HG03196 (cell line): Measurements from ENCODE around the gene MED12L.
A peak's percentile ranks its signal among the peaks of the same experiment; 100 is the strongest.

Experiments
- ATAC-seq: cut with Tn5 transposase; IDR thresholded peaks from one replicate; pipeline ENCODE4 v1.9.1; 2021; ENCODE audit not compliant: unreplicated experiment

MED12L gene

GRCh38 chr3:151436675-151437446 lies 351.4 kb downstream of the MED12L start:
- ATAC-seq, result no peak

DNA sequence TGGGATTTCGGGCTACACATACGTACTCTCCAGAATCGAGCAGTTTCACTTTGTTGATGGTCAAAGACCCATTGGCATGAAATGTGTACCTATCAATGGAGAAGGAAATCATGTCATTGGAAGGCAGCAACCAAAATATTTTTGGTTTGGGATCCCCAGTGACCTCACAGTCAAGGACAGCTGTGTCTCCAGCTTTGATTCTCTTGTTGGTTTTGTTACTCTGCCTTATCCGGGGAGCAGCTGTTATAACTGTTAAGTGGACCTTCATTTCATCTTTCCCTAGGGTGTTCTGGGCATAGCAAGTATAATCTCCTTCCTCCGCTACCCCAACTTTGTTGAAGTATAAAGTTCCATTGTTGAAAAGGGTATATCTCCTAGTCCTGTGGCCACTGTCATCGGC lies 352.4 kb downstream of the MED12L start:
- no peak for ATAC-seq

DNA sequence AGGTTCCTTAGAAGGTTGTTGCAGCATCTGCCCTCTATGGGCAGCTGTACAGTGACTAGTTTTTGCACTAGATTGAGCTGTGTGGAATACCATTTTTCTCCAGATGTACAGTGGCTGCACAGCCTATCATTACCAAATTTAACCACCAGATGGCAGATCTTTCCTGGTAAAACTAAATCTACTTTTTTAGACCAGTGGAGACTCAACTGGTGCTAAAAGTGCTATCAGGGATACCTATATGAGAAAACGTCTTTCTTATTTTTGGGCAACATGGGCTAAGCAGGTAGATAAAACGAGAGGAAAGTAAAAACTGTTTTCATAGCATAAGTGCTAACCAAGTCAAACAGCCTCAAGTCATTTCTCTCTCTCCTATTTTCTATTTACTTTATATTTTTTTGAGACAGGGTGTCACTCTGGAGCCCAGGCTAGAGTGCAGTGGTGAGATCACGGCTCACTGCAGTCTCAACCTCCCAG lies 354.2 kb downstream of the MED12L start:
- ATAC-seq, result peak; percentile 74

GRCh38 chr3:151440940-151441339 lies 355.5 kb downstream of the MED12L start:
- ATAC-seq, result no peak

DNA sequence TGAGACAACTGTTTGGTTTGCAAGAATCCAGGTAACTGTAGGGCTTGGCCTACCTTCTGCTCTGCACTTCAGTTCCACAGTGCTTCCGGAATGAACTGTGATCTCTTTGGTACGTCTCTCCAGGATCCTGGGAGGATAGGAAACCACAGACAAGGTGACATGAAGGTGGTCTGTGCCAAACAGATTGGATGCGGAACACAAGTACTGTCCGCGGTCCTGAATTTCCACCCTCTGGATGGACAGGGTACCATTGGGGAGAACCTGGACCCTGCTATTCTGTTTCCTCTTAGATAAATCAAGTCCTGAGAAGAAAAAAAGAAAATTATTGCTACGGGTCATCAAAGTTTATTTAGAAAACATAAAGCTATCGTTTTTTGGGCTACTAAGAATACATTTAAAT lies 358.1 kb downstream of the MED12L start:
- no peak for ATAC-seq

- no peak for ATAC-seq
Observed at GRCh38 chr3:151445273-151446001, 360.0 kb downstream of the MED12L start.

GRCh38 chr3:151446002-151446340 lies 360.5 kb downstream of the MED12L start:
- ATAC-seq, result no peak

DNA sequence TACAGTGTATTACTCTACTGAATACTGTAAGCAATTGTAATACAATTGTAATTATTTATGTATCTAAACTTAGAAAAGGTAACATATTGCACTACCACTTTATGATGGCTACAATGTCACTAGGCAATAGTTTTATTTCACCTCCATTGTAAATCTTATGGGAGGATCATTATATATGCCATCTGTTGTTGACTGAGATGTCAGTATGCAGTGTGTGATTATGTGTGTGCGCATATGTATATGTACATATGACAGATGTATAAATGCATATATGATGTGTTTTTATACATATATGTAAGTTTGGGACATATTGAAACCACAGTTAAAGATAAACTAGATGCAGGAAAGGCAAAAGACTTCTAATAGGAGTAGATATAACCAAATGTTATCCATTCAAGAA lies 366.9 kb downstream of the MED12L start:
- ATAC-seq, result no peak

DNA sequence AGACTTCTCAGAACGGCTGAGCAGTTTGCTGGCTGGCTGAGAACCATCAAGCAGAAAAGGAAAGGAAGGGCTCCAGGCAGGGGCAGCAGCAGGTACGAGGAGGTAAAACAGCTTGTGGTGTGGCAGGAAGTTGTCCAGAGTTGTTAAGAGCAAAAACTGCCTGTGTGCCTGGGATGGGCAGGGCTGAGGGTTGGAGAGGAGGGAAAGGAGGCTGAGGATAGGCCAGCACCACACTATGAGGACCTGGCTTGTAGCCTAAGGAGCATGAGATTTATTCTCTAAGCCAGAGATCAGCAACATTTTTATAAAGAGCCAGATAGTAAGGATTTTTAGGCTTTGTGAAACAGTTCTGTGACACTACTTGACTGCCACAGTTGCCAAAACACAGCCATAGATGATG lies 367.4 kb downstream of the MED12L start:
- ATAC-seq, result no peak

- ATAC-seq, result no peak
Observed at GRCh38 chr3:151456065-151456464, 370.6 kb downstream of the MED12L start.

- ATAC-seq, result no peak
Observed at GRCh38 chr3:151459358-151459757, 373.9 kb downstream of the MED12L start.

DNA sequence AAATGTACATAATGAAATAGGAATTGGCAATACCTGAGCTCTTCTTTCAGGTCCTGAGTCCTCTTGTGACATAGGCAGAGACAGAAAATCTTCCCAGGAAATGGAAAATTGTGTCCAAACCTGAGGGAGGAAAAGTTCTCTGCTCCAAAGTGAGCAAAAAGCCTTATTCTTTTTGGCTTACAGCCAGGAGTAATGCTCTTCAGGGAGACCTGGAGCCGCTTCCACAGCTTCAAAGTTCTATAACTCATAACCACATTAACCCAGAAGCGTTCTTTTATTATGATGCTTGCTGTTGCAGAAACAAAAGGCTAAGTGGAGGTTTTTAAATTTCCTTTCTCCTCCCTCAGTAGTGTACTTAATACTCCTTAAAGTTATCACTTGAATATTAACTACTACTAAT lies 374.8 kb downstream of the MED12L start:
- ATAC-seq, result no peak

GRCh38 chr3:151460774-151461450 lies 375.4 kb downstream of the MED12L start, which contains the start of gene IGSF10:
Gene IGSF10 (minus strand): TSS chr3:151461061. CDS start chr3:151458709, 2,352 bp downstream.
- ATAC-seq, result no peak

DNA sequence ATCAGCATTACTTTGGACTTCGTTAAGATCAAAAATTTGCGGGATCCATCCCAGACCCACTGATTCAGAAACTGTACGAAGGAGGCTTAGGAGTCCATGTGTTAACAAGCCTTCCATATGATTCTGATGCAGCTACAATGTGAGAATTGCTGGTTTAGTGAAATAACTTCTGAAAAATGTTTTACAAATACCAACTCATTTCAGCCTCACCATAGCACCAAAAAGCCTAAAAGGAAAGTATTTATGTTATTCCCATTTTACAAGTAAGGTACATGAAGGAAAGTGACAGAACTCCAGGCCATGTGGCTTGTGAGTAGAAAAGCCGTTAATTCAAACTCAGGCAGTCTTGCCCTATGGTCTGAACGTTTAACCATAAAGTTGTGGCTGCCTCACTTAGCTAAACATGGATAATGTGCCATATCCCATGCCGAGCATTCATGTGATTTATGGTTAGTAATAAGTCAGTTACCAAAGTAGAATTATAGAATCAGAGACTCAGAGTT lies 376.9 kb downstream of the MED12L start:
- no peak for ATAC-seq

DNA sequence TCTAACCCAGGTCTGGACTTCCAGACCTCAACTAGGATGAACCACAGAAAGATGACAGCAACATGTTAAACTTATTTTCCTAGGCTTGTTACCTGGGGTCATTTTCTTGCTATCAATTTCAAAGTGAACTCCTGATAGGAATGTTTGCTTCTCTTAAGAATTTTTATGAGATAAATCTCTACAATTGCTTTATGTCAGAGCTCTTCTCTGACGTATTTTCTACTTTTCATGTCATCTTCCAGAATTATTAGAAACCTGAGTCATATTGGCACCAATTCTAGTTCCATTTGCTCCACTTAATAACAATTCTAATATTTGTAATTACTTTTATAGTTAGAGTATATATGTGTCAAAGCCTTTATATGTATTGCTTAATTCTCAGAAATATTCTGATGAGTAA lies 377.5 kb downstream of the MED12L start:
- ATAC-seq, result no peak

DNA sequence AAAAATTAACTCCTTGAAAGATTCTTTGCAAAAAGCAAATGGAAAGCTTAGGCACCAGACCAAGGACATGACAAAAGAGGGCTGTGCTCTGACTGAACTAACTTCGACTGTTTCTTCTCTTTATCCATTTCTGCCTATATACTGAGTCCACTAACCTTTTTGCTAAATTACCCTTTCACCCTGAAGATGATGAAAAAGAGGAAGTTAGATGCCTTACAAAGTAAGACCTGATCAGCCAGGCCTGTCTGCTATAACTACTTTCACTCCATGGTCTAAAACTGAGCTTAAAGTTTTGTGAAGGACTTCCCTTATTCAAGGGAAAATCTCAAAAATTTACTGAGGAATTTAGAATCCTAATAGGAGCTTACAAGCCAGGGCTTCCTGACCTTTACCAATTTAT lies 381.6 kb downstream of the MED12L start:
- no peak for ATAC-seq

DNA sequence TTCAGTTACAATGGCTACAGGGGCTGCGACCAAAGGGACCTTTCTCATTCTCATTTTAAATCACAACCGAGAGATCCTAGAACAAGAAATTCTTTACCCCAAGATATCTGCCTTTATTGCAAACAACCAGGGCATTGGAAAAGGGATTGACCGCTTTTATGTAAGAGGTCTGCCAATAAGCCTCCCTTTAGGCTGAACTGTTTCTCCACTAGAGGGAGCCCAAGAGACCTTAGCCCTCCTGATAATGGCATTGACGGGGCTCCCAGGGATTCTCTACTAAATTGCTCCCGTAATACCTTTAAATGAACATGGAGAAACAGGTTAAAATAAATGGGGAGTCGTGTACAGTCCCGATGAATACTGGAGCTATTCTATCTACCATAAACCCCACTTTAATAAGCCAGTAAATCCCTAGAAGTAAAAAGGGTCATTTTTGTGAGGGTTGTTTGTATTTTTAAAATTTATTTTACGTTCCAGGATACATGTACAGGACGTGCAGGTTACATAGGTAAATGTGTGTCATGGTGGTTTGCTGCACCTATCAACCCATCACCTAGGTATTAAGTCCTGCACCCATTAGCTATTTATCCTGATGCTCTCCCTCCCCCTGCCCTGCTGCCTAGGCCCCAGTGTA lies 382.9 kb downstream of the MED12L start:
- ATAC-seq, result no peak

DNA sequence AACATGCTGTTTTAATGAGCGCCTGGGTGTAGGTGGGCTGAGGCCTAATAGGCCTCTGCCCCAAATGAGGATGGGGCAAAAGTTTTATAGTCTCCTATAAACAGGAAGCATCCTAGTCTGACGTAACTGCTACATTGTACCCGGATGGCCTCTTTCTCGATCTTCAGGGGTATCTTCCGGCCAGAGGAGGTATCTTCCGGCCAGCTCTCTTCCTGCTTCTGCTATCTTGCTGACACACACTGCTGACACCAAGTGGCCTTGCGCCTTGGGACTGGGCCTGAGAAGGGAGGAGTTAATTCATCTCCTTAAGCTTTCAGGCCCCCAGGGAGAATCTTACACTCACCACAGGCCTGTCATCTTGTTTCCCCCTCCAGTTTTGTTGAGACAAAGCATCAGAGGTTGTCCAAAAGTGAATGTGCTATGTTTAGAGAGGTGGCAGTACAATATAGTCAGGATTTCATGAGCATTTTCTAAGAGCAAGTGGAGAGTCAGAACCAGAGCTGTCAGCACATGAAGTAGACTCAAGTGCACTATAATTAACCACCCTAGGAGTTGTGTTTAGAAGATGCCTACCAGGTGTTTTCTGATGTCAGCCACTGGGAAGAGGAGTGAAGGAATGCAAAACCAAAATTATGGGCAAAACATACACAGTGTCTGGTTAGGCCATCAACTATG lies 391.0 kb downstream of the MED12L start:
- no peak for ATAC-seq

GRCh38 chr3:151477591-151478334 lies 392.3 kb downstream of the MED12L start:
- no peak for ATAC-seq

DNA sequence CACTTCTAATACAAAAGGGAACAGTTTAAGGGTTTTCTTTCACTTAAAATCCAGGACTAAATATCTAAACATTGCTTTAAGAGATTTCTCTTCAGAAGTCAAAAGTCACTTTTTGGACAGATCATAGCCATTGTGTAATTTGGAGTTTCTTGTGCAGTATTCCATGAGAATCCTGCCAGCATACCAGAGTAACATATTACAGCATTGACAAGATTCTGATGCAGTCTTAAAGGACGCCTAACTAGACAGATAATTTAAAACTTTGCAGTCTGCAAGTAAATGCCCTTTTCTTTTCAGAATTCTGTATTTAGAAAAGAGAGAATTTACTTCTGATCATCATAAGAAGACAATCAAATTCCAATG lies 392.9 kb downstream of the MED12L start:
- no peak for ATAC-seq
